Measurements from ENCODE around the gene GAS2L3. TPM values are rescaled to one million over a fixed set of nuclear protein-coding genes. Genes with fewer than 3 reads are reported as not detected.

Gene GAS2L3
- total RNA-seq, 2 donors from 2014 or later = 6.8 to 9.3 TPM

Other genes with a start within 250 kb of the GAS2L3 start
- not detected for gene SLC17A8, start 216.6 kb upstream of the GAS2L3 start, total RNA-seq
- not detected for gene NR1H4, start 99.8 kb upstream of the GAS2L3 start, total RNA-seq
- not detected for gene ANO4, start 221.1 kb downstream of the GAS2L3 start, total RNA-seq